ENCODE data around the gene LETMD1.

GRCh38 chr12:51033457-51034089 is 14.6 kb upstream of the LETMD1 start:
- TF ChIP-seq CTCF (IDR thresholded peaks at IDR 0.05), result no peak
- TF ChIP-seq POLR2A (IDR thresholded peaks at IDR 0.05), result no peak

Measured in right lobe of liver (tissue), 4 donors.